ENCODE measurements around the gene GMDS. TPM values are rescaled to one million over a fixed set of nuclear protein-coding genes. Genes with fewer than 3 reads are reported as not detected.

GMDS gene
- total and polyA plus RNA-seq, 2 donors (not counting 3 experiments of a cell fraction or from before 2014, with no cell fraction given), result 9.8 to 23.5 TPM

DNA sequence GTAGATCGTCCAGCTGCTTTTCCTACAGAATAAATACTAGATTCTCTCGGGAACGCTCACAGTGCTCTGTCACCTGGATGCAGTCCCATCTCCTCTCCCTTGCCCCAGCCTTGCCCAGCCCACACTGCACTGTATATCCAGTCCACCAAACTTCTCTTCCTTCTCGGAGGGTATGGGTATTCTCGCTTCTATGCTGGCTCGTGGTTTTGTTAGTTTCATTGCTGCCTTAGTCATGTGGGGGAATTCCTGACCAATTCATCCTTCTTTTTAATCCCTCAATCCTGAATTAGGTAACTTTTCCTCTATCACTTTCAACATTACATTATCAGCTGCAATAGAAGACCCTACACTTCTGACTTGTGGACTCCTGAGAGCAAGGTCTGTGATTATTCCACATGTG lies 252.4 kb downstream of the GMDS start:
- H3K27me3 ChIP-seq (ENCODE audit: control insufficient read depth in 2 of 2, insufficient read depth in 2 of 2, low read length in 2 of 2), result no peaks in the 10 kb centered on the region
- no peak overlapping the region for H3K27ac ChIP-seq (ENCODE audit: insufficient read depth, low read depth, low read length)
- H3K79me2 ChIP-seq (ENCODE audit: control insufficient read depth, insufficient read depth, low read length), result no peaks in the 10 kb centered on the region
- FAIRE-seq, result no peak
- no peak for DNase-seq (ENCODE audit: low read depth, low spot score)
- H3K9me3 ChIP-seq (replicated peaks; ENCODE audit: control insufficient read depth, insufficient read depth, low read length), result no peaks in the 10 kb centered on the region
- dilution Hi-C loops (cut with MboI; ENCODE audit: extremely low pct_ligation_motif_present, low sequenced_read_pairs) (no loop called here), intact Hi-C loops (cut with micrococcal nuclease) (no loop called here)
- H3K4me3 ChIP-seq (replicated peaks in 1 of 3; ENCODE audit: insufficient read depth in 1 of 3, low read depth in 1 of 3, low read length in 3 of 3), result no peak overlapping the region
- no peaks in the 10 kb centered on the region for H3K4me1 ChIP-seq (ENCODE audit: control insufficient read depth, extremely low read depth, insufficient read depth, low read length)
- ChIA-PET POLR2A (interaction anchor here (0.7 kb wide), 1 partner anchor 58 kb away, joined by 3 read pairs; no protein-coding TSS in a partner anchor), CTCF (interaction anchor here (0.7 to 1.3 kb wide), 2 partner anchors 27 to 416 kb away, joined by 3 to 4 read pairs; no protein-coding TSS in a partner anchor)
- H3K9ac ChIP-seq (replicated peaks; ENCODE audit: extremely low read depth, insufficient read depth, low read length), result no peak overlapping the region
- BruUV-seq (replicated peaks), result no TSS peak
- no peak overlapping the region for H2AFZ ChIP-seq (ENCODE audit: low read depth, low read length)
- H4K20me1 ChIP-seq (replicated peaks; ENCODE audit: control insufficient read depth, extremely low read depth, insufficient read depth, low read length), result no peaks in the 10 kb centered on the region
- no peaks in the 10 kb centered on the region for H3K9me1 ChIP-seq (replicated peaks; ENCODE audit: control insufficient read depth, extremely low read depth, insufficient read depth, low read length)
- TF ChIP-seq FOS (IDR thresholded peaks at IDR 0.05; ENCODE audit: borderline replicate concordance, insufficient read depth, low read length) (no peak), EZH2 (IDR thresholded peaks at IDR 0.05; ENCODE audit: borderline replicate concordance, low read depth, low read length, severe bottlenecking) (no peak), POLR2AphosphoS5 (IDR thresholded peaks at IDR 0.05; ENCODE audit: insufficient read depth, low read depth, low read length) (no peak), JUN (IDR thresholded peaks at IDR 0.05; ENCODE audit: borderline replicate concordance, insufficient read depth, insufficient read length, low read depth) (no peak), MYC (IDR thresholded peaks at IDR 0.05; ENCODE audit: low read depth, low read length) (no peak), POLR2A (IDR thresholded peaks at IDR 0.05; ENCODE audit: low read depth, low read length) (no peak), GATA2 (IDR thresholded peaks at IDR 0.05; ENCODE audit: insufficient read depth, insufficient read length, low read depth, low read length) (no peak)
- TF ChIP-seq, protein P1, sequence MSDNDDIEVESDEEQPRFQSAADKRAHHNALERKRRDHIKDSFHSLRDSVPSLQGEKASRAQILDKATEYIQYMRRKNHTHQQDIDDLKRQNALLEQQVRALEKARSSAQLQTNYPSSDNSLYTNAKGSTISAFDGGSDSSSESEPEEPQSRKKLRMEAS (IDR thresholded peaks at IDR 0.05; ENCODE audit: insufficient read depth, insufficient read length), result no peak
- TF ChIP-seq, protein P2, sequence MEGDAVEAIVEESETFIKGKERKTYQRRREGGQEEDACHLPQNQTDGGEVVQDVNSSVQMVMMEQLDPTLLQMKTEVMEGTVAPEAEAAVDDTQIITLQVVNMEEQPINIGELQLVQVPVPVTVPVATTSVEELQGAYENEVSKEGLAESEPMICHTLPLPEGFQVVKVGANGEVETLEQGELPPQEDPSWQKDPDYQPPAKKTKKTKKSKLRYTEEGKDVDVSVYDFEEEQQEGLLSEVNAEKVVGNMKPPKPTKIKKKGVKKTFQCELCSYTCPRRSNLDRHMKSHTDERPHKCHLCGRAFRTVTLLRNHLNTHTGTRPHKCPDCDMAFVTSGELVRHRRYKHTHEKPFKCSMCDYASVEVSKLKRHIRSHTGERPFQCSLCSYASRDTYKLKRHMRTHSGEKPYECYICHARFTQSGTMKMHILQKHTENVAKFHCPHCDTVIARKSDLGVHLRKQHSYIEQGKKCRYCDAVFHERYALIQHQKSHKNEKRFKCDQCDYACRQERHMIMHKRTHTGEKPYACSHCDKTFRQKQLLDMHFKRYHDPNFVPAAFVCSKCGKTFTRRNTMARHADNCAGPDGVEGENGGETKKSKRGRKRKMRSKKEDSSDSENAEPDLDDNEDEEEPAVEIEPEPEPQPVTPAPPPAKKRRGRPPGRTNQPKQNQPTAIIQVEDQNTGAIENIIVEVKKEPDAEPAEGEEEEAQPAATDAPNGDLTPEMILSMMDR (IDR thresholded peaks at IDR 0.05; ENCODE audit: extremely low read depth in 1 of 2, insufficient read depth in 1 of 2, low read depth in 1 of 2, low read length in 2 of 2), result no peak
- H3K36me3 ChIP-seq (ENCODE audit: control insufficient read depth in 2 of 2, extremely low read depth in 1 of 2, insufficient read depth in 2 of 2, low read length in 2 of 2), result no peaks in the 10 kb centered on the region
- H3K4me2 ChIP-seq (ENCODE audit: insufficient read depth, low read length), result no peak overlapping the region

Data from endothelial cell of umbilical vein (primary cell).